Measurements from ENCODE around the gene HSPA14. TPM values are rescaled to one million over a fixed set of nuclear protein-coding genes. Genes with fewer than 3 reads are reported as not detected.

HSPA14 gene
- total and polyA plus RNA-seq, 2 of the 4 experiments (the other 2 are of a cell fraction) = 10.3 to 11.8 TPM

- ChIA-PET CTCF (no interaction called here), POLR2A (ENCODE audit: unreplicated experiment) (no interaction called here)
- TF ChIP-seq MAZ (IDR thresholded peaks at IDR 0.05; ENCODE audit: borderline replicate concordance, low read depth, low read length) (no peak), NFE2L2 (IDR thresholded peaks at IDR 0.05; ENCODE audit: low read depth, low read length) (no peak), POLR2A (IDR thresholded peaks at IDR 0.05; ENCODE audit: low read depth, low read length) (no peak), BHLHE40 (IDR thresholded peaks at IDR 0.05; ENCODE audit: low read depth, low read length) (no peak)
- H2BK5ac ChIP-seq (ENCODE audit: low read depth, low read length, poor library complexity, severe bottlenecking) = no peak overlapping the region
- H4K8ac ChIP-seq (ENCODE audit: low read depth in 2 of 2, low read length in 2 of 2) = no peak overlapping the region
- no peak overlapping the region for H3K4ac ChIP-seq (ENCODE audit: low read depth, low read length)
- no peak overlapping the region for H4K91ac ChIP-seq (ENCODE audit: insufficient read depth, low read depth, low read length)
- H3K14ac ChIP-seq (replicated peaks; ENCODE audit: low read depth, low read length) = no peak overlapping the region
- no peaks in the 10 kb centered on the region for H3K27me3 ChIP-seq (ENCODE audit: control insufficient read depth, insufficient read depth, low read length)
- H2BK120ac ChIP-seq (ENCODE audit: low read depth, low read length) = no peak overlapping the region
- H3K23ac ChIP-seq (ENCODE audit: low read depth, low read length) = no peak overlapping the region
- no peak overlapping the region for H4K5ac ChIP-seq (ENCODE audit: low read depth, low read length)
- H2AK9ac ChIP-seq (replicated peaks; ENCODE audit: low read depth, low read length, poor library complexity) = no peak overlapping the region
- peaks cover 37% of the 10 kb centered on the region for H3K36me3 ChIP-seq (ENCODE audit: control insufficient read depth, insufficient read depth, low read length)
- no peak overlapping the region for H3K56ac ChIP-seq (ENCODE audit: extremely low read depth, insufficient read depth, low read length)
- peaks cover 12% of the 10 kb centered on the region for H3K9me3 ChIP-seq (ENCODE audit: control insufficient read depth, insufficient read depth, low read length)
- in situ Hi-C loops (cut with MboI; ENCODE audit: low sequenced_read_pairs) = no loop called here
- H4K20me1 ChIP-seq (ENCODE audit: insufficient read depth, low read length) = no peaks in the 10 kb centered on the region
- H2AK5ac ChIP-seq (ENCODE audit: low read depth, low read length) = no peak overlapping the region
- no peak overlapping the region for H3K27ac ChIP-seq (ENCODE audit: insufficient read depth, low read length)
- no peak overlapping the region for H2BK20ac ChIP-seq (ENCODE audit: low read depth, low read length)
- no peaks in the 10 kb centered on the region; the same call in none of the 2 replicates for H3K9me1 ChIP-seq (ENCODE audit: insufficient read depth, low read length)
- WGBS, 2 experiments (ENCODE audit: extremely low coverage in 2 of 2, insufficient read length in 1 of 2) = no CpG with 5 or more reads among the region's 2 CpGs
- no peak overlapping the region for H2BK15ac ChIP-seq (ENCODE audit: low read depth, low read length)
- no peaks in the 10 kb centered on the region; a peak in 2 of 4 replicates for H3K79me1 ChIP-seq (ENCODE audit: low read depth in 1 of 2, low read length in 2 of 2)
- no peak overlapping the region for H3K4me3 ChIP-seq (ENCODE audit: insufficient read depth, low read depth, low read length)
- intact Hi-C loops (cut with micrococcal nuclease) = no loop called here
- no peak overlapping the region for H3K4me2 ChIP-seq (ENCODE audit: low read depth, low read length)
- ATAC-seq (ENCODE audit: low read depth) (no peak), DNase-seq (no peak)
- H3K4me1 ChIP-seq (ENCODE audit: control insufficient read depth, insufficient read depth, low read length) = no peaks in the 10 kb centered on the region
- no peak overlapping the region for H3K9ac ChIP-seq (ENCODE audit: low read depth, low read length)
- no peak overlapping the region for H3K18ac ChIP-seq (ENCODE audit: low read depth, low read length)
- no peak overlapping the region for H2AFZ ChIP-seq (replicated peaks; ENCODE audit: low read length, poor library complexity)
- BruUV-seq (replicated peaks) = no TSS peak
- dilution Hi-C loops (cut with HindIII; ENCODE audit: low sequenced_read_pairs, unreplicated experiment) = no loop called here
These were observed 78.5 kb downstream of the HSPA14 start for GRCh38 chr10:14916600-14916999.
